ENCODE measurements around the gene CDC6.

CDC6 gene

GRCh38 chr17:40341808-40342503 lies 54.3 kb downstream of the CDC6 start:
- peak; percentile 78 for DNase-seq

DNA sequence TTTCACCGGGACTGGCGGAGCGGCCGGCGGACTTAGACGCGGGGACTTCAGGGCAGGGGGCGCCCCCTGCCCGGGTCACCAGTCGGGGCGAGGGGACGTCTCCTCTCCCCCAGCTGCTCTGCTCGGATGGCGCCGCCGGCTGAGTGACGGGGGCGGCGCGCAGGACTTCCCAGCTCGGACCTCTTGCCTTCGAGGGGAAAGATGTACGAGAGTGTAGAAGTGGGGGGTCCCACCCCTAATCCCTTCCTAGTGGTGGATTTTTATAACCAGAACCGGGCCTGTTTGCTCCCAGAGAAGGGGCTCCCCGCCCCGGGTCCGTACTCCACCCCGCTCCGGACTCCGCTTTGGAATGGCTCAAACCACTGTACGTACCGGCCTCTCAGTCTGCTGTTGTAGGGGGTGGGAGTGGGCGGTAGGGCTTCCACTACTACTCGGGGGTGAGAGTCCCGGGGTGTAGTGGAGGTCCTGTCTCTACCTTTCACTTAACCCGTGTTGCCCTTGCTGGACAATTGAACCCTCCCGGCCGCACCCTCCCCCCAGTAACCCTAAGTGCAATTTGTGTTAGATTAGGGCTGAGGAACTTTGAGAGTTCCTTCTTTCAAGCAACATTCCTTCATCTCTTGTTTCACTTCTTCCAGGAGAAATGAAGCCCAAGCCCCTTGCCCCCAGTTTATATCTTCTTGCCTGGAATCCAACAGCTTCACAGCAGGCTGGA lies 55.0 kb downstream of the CDC6 start:
- DNase-seq = no peak

GRCh38 chr17:40343219-40344119 lies 55.8 kb downstream of the CDC6 start:
- no peak for DNase-seq

- no peak for DNase-seq
Observed at GRCh38 chr17:40344421-40345160, 56.9 kb downstream of the CDC6 start.

DNA sequence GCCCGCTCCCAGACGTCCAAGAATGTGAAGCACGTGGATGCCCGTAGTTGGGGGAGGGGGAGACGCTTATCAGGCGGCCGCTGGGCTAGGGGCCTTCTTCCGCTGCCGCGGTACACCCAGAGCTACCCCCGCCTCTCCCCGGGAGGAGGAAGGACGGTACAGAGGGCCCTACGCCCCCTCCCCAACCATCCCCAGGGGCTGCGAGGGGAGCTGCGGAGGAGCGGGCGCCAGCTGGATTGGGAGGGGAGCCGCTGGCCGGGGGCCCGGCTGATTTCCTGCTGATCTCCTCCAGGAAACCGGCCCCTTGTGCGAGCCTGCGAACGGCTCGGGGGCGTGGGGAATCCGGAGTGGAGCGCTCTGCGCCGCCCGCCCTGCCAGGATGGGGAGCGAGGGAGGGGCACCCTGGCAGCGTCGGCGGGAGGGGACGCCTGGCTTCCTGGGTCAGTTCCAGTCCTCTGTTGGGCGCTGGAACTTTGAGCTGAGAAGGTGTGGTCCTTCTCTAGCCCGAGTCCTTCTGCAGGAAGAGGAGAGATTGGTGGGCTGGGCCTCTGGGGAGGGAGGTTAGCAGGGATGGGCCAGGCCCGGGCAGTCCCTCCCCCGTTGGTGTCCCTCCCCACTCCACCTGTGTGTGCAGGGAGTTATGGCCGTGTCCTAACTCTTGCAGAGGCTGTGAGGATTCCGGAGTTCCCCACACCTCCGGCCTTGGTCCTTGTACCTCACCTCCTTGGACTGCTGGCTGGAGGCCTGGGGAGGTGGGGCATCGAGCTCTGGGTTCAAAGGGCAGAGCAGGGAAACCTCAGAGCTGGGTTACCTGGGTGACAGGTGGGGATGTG lies 57.7 kb downstream of the CDC6 start:
- peak; percentile 85 for DNase-seq

- no peak for DNase-seq
Observed at GRCh38 chr17:40345994-40346764, 58.5 kb downstream of the CDC6 start.

DNA sequence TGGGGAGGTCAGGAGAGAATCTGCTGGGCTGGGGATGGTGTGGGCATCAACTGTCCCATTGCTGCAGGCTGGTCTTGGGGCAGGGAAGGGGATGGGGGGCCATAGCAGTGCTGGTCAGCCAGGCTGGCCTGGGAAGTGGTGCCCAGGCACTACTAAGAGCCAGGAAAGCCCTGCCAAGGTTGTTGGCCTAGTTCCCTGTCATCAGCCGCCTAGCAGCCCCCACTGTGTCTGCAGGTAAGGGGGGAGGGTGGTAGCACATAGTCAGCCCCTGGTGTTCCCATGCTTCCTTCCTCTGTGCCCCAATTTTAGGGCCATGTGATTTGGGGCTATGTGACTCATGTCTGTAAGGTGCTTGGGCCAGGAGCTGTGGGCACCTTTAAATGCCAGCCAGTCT lies 59.1 kb downstream of the CDC6 start:
- DNase-seq = no peak

- DNase-seq = no peak
Observed at GRCh38 chr17:40347319-40348135, 59.8 kb downstream of the CDC6 start.

GRCh38 chr17:40348136-40348504 lies 60.4 kb downstream of the CDC6 start:
- DNase-seq = no peak

DNA sequence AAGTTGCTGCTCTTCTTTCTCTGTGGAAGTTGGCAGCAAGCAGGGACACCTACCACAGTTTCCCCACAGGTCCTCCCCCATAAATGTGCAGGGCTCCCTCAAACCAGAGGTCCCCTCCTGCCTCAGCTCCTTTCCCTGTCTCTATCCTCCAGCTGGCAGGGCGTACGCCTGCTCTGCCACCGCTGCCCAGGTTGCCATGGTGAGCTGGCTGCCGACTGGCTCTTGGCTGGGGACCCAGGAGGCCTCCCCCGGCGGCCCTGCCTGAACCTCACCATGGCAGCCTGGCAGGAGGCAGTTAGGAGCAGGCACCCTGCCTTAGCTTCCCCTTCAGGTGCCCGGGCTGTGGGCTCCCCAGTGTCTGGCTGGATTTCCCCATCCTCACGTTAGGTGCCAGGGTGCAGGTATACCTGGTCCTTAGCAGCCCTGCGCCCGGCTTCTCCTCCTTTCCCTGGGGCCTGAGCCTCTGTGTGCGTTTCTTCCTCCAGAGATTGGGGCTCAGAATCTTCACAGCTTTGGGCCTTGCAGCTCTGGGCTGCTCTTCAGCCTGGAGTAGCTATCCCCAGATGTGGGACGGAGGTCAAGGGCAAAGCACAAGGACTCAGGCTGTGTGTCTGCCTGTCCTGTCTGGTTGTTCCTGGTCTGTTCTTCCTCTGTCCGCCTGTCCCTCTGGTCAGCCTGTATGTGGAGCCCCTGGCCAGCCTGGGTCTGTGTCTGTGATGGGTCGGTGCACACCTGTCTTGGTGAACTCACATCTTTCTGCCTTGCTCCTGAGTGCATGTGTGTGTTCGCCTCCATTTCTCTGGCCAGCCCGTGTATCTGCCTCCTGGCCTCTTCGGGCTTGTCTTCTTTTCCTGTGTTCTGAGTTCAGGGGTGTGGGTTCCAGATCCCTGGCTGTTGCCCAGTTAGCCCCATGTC lies 61.1 kb downstream of the CDC6 start:
- DNase-seq = no peak

- peak; percentile 42 for DNase-seq
Observed at GRCh38 chr17:40349477-40349894, 61.8 kb downstream of the CDC6 start.

DNA sequence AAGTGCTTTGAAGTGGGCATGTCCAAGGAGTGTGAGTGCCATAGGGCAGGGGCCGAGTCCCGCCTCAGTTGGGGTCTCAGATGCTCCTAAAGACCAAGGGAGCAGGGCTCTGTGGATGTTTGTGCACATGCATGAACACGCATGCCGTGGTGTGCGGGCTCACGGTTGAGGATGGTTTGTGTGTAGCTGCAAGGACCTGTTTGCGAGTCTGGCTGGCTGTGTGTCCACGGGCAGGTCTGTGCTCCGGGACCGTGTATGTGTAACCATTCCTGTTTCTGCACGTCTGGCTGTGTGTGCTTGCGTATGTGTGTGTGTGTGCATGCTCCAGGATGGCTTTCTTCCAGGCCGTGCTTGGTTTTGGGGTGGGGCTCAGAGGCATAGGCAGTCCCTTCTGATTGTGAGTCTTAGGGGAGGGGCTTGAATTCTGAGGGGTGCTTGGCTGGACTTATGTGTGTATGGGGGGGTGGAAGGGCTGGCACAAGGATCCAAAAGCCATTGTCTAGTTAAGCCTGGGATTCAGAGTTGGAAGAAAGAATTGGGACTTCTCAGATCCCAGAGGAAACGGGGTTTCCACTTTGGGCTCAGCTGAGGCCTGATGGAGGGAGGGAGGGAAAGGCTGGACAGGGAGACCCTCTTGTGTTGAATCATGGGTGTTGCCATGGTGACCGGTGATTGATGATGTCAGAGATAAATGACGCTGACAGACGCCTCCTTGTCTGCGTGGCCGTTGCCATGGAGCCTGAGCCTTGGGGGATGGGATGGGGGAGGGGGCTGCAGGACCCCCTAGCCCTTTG lies 62.4 kb downstream of the CDC6 start:
- DNase-seq = no peak

DNA sequence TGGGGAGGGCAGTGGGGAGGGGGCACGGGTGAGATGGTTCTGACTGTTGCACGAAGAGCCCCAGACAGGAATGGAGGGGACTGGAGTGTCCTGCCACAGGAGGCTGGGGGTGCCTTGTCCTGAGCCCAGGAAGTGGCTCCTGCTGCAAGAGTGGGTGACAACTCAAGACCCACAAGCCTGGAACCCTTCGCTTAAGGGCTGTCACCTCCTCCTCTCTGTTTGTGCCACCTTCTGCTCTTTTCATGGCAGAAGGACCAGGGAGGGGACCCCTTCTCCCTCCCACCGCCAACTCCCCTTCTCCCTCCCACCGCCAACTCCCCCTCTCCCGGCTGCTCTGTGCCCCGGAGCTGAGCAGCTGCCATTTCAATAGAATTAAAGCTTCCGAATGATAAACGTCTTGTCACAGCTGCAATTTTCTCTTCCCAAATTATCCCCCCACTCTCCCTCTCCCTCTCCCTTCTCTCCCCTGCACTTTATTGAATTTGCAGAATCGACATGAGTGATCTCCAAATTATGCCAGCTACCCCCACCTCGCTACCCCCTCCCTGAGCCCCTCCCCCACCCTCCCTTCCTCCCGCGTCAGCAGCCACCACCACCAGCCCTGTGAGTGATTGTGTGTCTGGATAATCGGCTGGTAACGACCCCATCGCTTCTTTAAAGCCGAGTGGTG lies 63.1 kb downstream of the CDC6 start:
- DNase-seq = no peak

GRCh38 chr17:40351359-40352236 lies 63.9 kb downstream of the CDC6 start:
- no peak for DNase-seq

DNA sequence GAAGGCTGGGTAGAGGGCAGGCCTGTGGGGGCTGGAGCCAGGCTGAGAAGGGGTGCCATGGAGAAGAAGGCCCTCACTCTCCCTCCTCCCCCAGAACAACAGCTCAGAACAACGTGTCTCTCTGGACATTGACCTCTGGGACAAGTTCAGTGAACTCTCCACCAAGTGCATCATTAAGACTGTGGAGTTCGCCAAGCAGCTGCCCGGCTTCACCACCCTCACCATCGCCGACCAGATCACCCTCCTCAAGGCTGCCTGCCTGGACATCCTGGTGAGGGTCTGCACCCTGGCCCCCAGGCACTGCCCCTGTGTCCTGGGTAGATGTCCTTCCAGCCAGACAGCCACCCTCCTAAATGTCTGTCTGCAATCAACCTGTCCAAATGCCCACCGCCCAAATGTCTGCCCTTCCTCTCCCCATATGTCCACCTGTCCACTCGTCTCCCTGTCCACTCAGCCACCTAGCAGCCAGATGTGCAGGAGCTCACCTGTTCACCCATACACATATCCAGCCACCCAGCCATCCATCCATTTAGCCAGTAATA lies 64.6 kb downstream of the CDC6 start:
- no peak for DNase-seq

- no peak for DNase-seq
Observed at GRCh38 chr17:40352779-40353394, 65.2 kb downstream of the CDC6 start.

Data from NCI-H226 (cell line).